SK-N-SH (cell line): Measurements from ENCODE around the gene DLG2.

Source experiments
- CHD2 ChIP-seq: fragments of 150-350 bp; IDR thresholded peaks from 2 replicates; pipeline ENCODE4 v1.6.1; 2018; ENCODE audit warnings: low read length; ENCODE audit not compliant: partially characterized antibody
- JUND ChIP-seq: IDR thresholded peaks from 2 replicates; pipeline ENCODE4 v1.4.0; 2012
- NFIC ChIP-seq: IDR thresholded peaks from 2 replicates; pipeline ENCODE4 v1.4.0; 2012; ENCODE audit warnings: borderline replicate concordance
- NRF1 ChIP-seq: IDR thresholded peaks from 2 replicates; pipeline ENCODE4 v1.6.1; 2012; ENCODE audit warnings: low read depth, mild to moderate bottlenecking, low read length
- POLR2AphosphoS5 ChIP-seq: IDR thresholded peaks from 2 replicates; pipeline ENCODE4 v1.6.1; 2012; ENCODE audit warnings: low read depth, low read length
- TEAD4 ChIP-seq: IDR thresholded peaks from 2 replicates; pipeline ENCODE4 v1.4.0; 2012; ENCODE audit warnings: mild to moderate bottlenecking, borderline replicate concordance; ENCODE audit not compliant: insufficient read depth
- YY1 ChIP-seq: IDR thresholded peaks from 2 replicates; pipeline ENCODE4 v1.4.0; 2012; ENCODE audit warnings: low read depth, mild to moderate bottlenecking
- TF ChIP-seq, protein P1 (sequence below): fragments of 200-600 bp; sonication (generic); IDR thresholded peaks from 2 replicates; pipeline ENCODE4 v1.6.1; 2017; ENCODE audit warnings: antibody characterized with exemption, mild to moderate bottlenecking, moderate library complexity
- TF ChIP-seq, protein P2 (sequence below): IDR thresholded peaks from 2 replicates; pipeline ENCODE4 v1.6.1; 2012; ENCODE audit warnings: mild to moderate bottlenecking, low read depth, low read length, moderate library complexity

DNA sequence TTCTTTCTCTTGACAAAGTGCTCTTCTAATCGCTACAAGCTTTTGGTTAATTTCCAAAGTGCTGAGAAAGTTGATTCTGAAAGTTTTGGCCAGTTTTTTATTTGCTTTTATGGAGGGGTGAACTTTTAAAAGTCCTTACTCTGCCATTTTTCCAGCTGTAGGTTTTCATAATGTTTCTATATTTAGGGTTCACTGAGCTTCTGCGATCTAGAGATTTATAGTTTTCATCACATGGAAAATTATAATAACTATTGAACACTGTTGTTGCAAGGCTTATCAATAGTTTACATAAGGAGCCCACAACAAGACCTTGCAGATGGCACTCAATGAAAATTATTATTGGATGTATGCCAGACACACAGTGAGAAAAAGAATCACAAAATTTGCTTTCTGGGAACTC lies 55.1 kb downstream of the DLG2 start:
- TF ChIP-seq, protein P1, sequence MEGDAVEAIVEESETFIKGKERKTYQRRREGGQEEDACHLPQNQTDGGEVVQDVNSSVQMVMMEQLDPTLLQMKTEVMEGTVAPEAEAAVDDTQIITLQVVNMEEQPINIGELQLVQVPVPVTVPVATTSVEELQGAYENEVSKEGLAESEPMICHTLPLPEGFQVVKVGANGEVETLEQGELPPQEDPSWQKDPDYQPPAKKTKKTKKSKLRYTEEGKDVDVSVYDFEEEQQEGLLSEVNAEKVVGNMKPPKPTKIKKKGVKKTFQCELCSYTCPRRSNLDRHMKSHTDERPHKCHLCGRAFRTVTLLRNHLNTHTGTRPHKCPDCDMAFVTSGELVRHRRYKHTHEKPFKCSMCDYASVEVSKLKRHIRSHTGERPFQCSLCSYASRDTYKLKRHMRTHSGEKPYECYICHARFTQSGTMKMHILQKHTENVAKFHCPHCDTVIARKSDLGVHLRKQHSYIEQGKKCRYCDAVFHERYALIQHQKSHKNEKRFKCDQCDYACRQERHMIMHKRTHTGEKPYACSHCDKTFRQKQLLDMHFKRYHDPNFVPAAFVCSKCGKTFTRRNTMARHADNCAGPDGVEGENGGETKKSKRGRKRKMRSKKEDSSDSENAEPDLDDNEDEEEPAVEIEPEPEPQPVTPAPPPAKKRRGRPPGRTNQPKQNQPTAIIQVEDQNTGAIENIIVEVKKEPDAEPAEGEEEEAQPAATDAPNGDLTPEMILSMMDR = no peak
- TF ChIP-seq POLR2AphosphoS5 (no peak), CHD2 (no peak), YY1 (no peak), NFIC (no peak), TEAD4 (no peak), JUND (no peak), NRF1 (no peak)
- TF ChIP-seq, protein P2, sequence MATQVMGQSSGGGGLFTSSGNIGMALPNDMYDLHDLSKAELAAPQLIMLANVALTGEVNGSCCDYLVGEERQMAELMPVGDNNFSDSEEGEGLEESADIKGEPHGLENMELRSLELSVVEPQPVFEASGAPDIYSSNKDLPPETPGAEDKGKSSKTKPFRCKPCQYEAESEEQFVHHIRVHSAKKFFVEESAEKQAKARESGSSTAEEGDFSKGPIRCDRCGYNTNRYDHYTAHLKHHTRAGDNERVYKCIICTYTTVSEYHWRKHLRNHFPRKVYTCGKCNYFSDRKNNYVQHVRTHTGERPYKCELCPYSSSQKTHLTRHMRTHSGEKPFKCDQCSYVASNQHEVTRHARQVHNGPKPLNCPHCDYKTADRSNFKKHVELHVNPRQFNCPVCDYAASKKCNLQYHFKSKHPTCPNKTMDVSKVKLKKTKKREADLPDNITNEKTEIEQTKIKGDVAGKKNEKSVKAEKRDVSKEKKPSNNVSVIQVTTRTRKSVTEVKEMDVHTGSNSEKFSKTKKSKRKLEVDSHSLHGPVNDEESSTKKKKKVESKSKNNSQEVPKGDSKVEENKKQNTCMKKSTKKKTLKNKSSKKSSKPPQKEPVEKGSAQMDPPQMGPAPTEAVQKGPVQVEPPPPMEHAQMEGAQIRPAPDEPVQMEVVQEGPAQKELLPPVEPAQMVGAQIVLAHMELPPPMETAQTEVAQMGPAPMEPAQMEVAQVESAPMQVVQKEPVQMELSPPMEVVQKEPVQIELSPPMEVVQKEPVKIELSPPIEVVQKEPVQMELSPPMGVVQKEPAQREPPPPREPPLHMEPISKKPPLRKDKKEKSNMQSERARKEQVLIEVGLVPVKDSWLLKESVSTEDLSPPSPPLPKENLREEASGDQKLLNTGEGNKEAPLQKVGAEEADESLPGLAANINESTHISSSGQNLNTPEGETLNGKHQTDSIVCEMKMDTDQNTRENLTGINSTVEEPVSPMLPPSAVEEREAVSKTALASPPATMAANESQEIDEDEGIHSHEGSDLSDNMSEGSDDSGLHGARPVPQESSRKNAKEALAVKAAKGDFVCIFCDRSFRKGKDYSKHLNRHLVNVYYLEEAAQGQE = no peak
